Thyroid gland (tissue), 4 donors: ENCODE measurements around the gene ABCG2.

Experiments used
- POLR2A ChIP-seq, 2 donors: fragments of 450-650 bp; IDR thresholded peaks; one replicate each; pipeline ENCODE4 v1.6.1; 2017; ENCODE audit warnings: antibody characterized with exemption in 2 of 2, mild to moderate bottlenecking in 2 of 2, moderate library complexity in 1 of 2
- TF ChIP-seq, protein P1 (sequence below), 6 experiments: fragments of 200-600 bp in 3 of 6; fragments of 450-650 bp in 3 of 6; sonication (generic) in 3 of 6; IDR thresholded peaks; one replicate each; pipeline ENCODE4 v1.5.1; 2016 to 2019; ENCODE audit warnings: antibody characterized with exemption in 6 of 6, mild to moderate bottlenecking in 2 of 6, inconsistent platforms in 1 of 6, moderate library complexity in 1 of 6

DNA sequence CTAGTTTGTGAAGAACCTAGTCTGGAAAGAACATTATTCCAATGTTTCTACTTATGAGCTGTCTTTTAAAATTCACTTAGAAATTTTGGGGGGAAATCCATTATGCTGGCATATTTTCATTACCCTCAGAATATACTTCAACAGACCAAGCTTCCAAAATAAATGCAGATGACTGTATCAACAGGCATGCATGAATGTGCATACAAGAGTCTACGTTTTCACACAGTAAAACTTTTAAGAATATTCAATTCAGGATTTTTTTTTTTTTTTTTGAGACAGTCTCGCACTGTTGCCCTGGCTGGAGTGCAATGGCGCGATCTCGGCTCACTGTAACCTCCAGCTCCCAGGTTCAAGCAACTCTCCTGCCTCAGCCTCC lies 49.7 kb downstream of the ABCG2 start:
- TF ChIP-seq, protein P1, sequence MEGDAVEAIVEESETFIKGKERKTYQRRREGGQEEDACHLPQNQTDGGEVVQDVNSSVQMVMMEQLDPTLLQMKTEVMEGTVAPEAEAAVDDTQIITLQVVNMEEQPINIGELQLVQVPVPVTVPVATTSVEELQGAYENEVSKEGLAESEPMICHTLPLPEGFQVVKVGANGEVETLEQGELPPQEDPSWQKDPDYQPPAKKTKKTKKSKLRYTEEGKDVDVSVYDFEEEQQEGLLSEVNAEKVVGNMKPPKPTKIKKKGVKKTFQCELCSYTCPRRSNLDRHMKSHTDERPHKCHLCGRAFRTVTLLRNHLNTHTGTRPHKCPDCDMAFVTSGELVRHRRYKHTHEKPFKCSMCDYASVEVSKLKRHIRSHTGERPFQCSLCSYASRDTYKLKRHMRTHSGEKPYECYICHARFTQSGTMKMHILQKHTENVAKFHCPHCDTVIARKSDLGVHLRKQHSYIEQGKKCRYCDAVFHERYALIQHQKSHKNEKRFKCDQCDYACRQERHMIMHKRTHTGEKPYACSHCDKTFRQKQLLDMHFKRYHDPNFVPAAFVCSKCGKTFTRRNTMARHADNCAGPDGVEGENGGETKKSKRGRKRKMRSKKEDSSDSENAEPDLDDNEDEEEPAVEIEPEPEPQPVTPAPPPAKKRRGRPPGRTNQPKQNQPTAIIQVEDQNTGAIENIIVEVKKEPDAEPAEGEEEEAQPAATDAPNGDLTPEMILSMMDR (IDR thresholded peaks at IDR 0.05): no peak
- TF ChIP-seq POLR2A (IDR thresholded peaks at IDR 0.05): no peak
